H1 (cell line): Measurements from ENCODE around the gene ATP11A. TPM values are rescaled to one million over a fixed set of nuclear protein-coding genes. Genes with fewer than 3 reads are reported as not detected.

Experiments
- RXRA ChIP-seq: IDR thresholded peaks from 2 replicates; pipeline ENCODE4 v1.6.1; 2011; ENCODE audit warnings: low read depth, mild to moderate bottlenecking, low read length, moderate library complexity; ENCODE audit not compliant: insufficient read depth
- SP1 ChIP-seq: IDR thresholded peaks from 2 replicates; pipeline ENCODE4 v1.6.1; 2011; ENCODE audit warnings: low read depth, low read length
- polyA plus RNA-seq, 7 experiments: library from polyadenylated mRNA; depleted of rRNA in 3 of 7; stranded (reverse) in 5 of 7; unstranded in 2 of 7; fragments of >200 nt in 5 of 7; fragments of 200-250 nt in 2 of 7; gene quantifications; 1 replicate in 5 of 7; 2 replicates in 1 of 7; 4 replicates in 1 of 7; pipeline versions ENCODE4 v1.2.1 to v1.2.3, GENCODE V29; 2011 to 2013; ENCODE audit warnings: missing spikeins in 2 of 7, mixed read lengths in 2 of 7
- total RNA-seq: library from RNA; stranded (reverse); fragmentation: NEBNext Ultra II Directional; extraction: Animal tissue kit (Norgen Biotek cat#: 25700); gene quantifications from 2 replicates; pipeline ENCODE4 v1.2.1, GENCODE V29; 2021

The ATP11A gene
- total and polyA plus RNA-seq, 2 of the 8 experiments (the other 6 are each of a cell fraction or from before 2014, with no cell fraction given) = 28.8 to 72.9 TPM

- no peak for TF ChIP-seq RXRA
- no peak for TF ChIP-seq SP1
Measured at GRCh38 chr13:112661291-112661690, 28.5 kb upstream of the ATP11A start (continued).
